Neutrophil (primary cell): Measurements from ENCODE around the gene OTOP1.
"Not testable (repeated sequence)": the region's sequence is repeated elsewhere in the genome, so short reads cannot be mapped to it uniquely, and the experiment has no call there.

Source experiments
- H3K27ac ChIP-seq: fragments of 200-600 bp; sonication (generic); 2 replicates; pipeline ENCODE4 v1.5.1; 2016; ENCODE audit warnings: mild to moderate bottlenecking, moderate library complexity
- H3K27me3 ChIP-seq: fragments of 200-600 bp; sonication (generic); 2 replicates; pipeline ENCODE4 v1.6.0; 2016; ENCODE audit warnings: mild to moderate bottlenecking
- H3K36me3 ChIP-seq: fragments of 200-600 bp; sonication (generic); 2 replicates; pipeline ENCODE4 v1.5.1; 2017
- H3K4me1 ChIP-seq, 2 experiments: fragments of 200-600 bp in 1 of 2; sonication (generic) in 1 of 2; 1 replicate in 1 of 2; 2 replicates in 1 of 2; pipeline versions ENCODE4 v1.5.1 to v1.6.1; 2013 to 2016; ENCODE audit warnings: low read depth in 1 of 2, low read length in 1 of 2, mild to moderate bottlenecking in 1 of 2, moderate library complexity in 1 of 2; ENCODE audit not compliant: control insufficient read depth in 1 of 2, insufficient read depth in 1 of 2
- H3K4me3 ChIP-seq, 2 experiments: fragments of 200-600 bp in 1 of 2; sonication (generic) in 1 of 2; 1 replicate in 1 of 2; 2 replicates in 1 of 2; pipeline ENCODE4 v1.5.1; 2013 to 2016; ENCODE audit warnings: low read depth in 1 of 2, low read length in 1 of 2, mild to moderate bottlenecking in 1 of 2, moderate library complexity in 1 of 2
- H3K9me3 ChIP-seq: fragments of 200-600 bp; sonication (generic); 2 replicates; pipeline ENCODE4 v1.5.1; 2016
- CTCF ChIP-seq: fragments of 200-600 bp; sonication (generic); IDR thresholded peaks from 2 replicates; pipeline ENCODE4 v1.5.1; 2016; ENCODE audit warnings: antibody characterized with exemption

OTOP1 gene

GRCh38 chr4:4269331-4269731, 42.6 kb upstream of the OTOP1 start:
- Histone ChIP-seq H3K27me3 (no peaks in the 10 kb centered on the region), H3K27ac (no peak overlapping the region), H3K36me3 (peaks cover 12% of the 10 kb centered on the region), H3K4me1 (no peaks in the 10 kb centered on the region), H3K9me3 (no peaks in the 10 kb centered on the region), H3K4me3 (no peak overlapping the region)
- no peak for TF ChIP-seq CTCF

GRCh38 chr4:4268776-4269175, 42.0 kb upstream of the OTOP1 start:
- peaks cover 10% of the 10 kb centered on the region for H3K36me3 ChIP-seq
- no peaks in the 10 kb centered on the region for H3K9me3 ChIP-seq
- no peaks in the 10 kb centered on the region for H3K27me3 ChIP-seq
- no peaks in the 10 kb centered on the region for H3K4me1 ChIP-seq
- no peak for TF ChIP-seq CTCF
- no peak overlapping the region for H3K4me3 ChIP-seq
- no peak overlapping the region for H3K27ac ChIP-seq

- no peaks in the 10 kb centered on the region for H3K9me3 ChIP-seq
- H3K27ac ChIP-seq = no peak overlapping the region
- no peak overlapping the region for H3K4me3 ChIP-seq
- TF ChIP-seq CTCF = no peak
- H3K4me1 ChIP-seq = no peaks in the 10 kb centered on the region
- peaks cover 8% of the 10 kb centered on the region for H3K36me3 ChIP-seq
- H3K27me3 ChIP-seq = no peaks in the 10 kb centered on the region
Observed at GRCh38 chr4:4267981-4268380, 41.3 kb upstream of the OTOP1 start.

- no peaks in the 10 kb centered on the region for H3K4me1 ChIP-seq
- TF ChIP-seq CTCF = no peak
- H3K27ac ChIP-seq = no peak overlapping the region
- H3K9me3 ChIP-seq = no peaks in the 10 kb centered on the region
- H3K36me3 ChIP-seq = no peaks in the 10 kb centered on the region
- peaks cover 19% of the 10 kb centered on the region for H3K27me3 ChIP-seq
- no peak overlapping the region for H3K4me3 ChIP-seq
Observed at GRCh38 chr4:4260185-4260751, 33.5 kb upstream of the OTOP1 start.

GRCh38 chr4:4259484-4260100, 32.9 kb upstream of the OTOP1 start:
- no peak for TF ChIP-seq CTCF
- Histone ChIP-seq H3K36me3 (no peaks in the 10 kb centered on the region), H3K9me3 (no peaks in the 10 kb centered on the region), H3K27ac (no peak overlapping the region), H3K4me1 (no peaks in the 10 kb centered on the region), H3K27me3 (peaks cover 24% of the 10 kb centered on the region), H3K4me3 (no peak overlapping the region)

GRCh38 chr4:4257705-4258104, 31.0 kb upstream of the OTOP1 start:
- H3K27me3 ChIP-seq = peaks cover 37% of the 10 kb centered on the region
- not testable (repeated sequence) for H3K4me3 ChIP-seq, H3K9me3 ChIP-seq, H3K27ac ChIP-seq, H3K4me1 ChIP-seq, H3K36me3 ChIP-seq
